Stimulated activated naive CD8-positive, alpha-beta T cell treated with anti-CD3 and anti-CD28 coated beads, Interleukin-15, amount 100 ng/mL, for 72 hours (primary cell): Measurements from ENCODE around the gene OR52K2.
"Not testable (repeated sequence)": the region's sequence is repeated elsewhere in the genome, so short reads cannot be mapped to it uniquely, and the experiment has no call there.

ENCODE experiments used
- ATAC-seq: fragments of 150-1000 bp; cut with Tn5 transposase; 2 replicates; pipeline ENCODE4 v1.10.0; 2021; ENCODE audit warnings: mild to moderate bottlenecking, moderate library complexity
- DNase-seq, 2 donors: peaks; one replicate each; pipeline ENCODE4 v3.0.0; 2021 to 2022
- H3K27ac Mint-ChIP-seq, 2 donors: one replicate each; pipeline ENCODE4 v1.8.0; 2022; ENCODE audit warnings: mild to moderate bottlenecking in 2 of 2, mixed read lengths in 2 of 2, moderate library complexity in 2 of 2
- H3K27me3 Mint-ChIP-seq: one replicate; pipeline ENCODE4 v1.8.0; 2022; ENCODE audit warnings: mixed read lengths
- H3K4me1 Mint-ChIP-seq: one replicate; pipeline ENCODE4 v1.8.0; 2022; ENCODE audit warnings: mild to moderate bottlenecking, mixed read lengths
- H3K4me3 Mint-ChIP-seq, 2 donors: one replicate each; pipeline ENCODE4 v1.8.0; 2022; ENCODE audit warnings: mild to moderate bottlenecking in 2 of 2, mixed read lengths in 2 of 2, moderate library complexity in 1 of 2
- H3K9me3 Mint-ChIP-seq, 2 donors: one replicate each; pipeline ENCODE4 v1.8.0; 2022; ENCODE audit warnings: mixed read lengths in 2 of 2

OR52K2 gene

DNA sequence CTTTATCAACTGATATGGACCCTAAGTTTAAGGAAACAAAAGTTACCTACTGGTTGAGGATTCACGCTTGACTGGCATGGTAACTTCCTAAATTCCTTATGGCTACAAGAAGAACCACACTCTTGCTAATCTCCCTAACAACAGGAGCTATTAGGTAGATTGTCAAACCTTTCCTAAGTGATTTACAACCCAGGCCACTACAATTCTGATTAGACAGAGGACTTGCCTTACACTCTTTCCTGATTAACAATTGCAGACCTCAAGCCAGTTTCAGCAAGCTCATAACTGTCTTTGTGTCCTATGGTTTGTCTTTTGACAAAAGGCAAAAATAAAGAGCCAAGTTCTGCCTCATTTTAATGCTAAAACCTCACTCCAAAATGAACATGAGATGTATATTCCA lies 16.3 kb downstream of the OR52K2 start:
- DNase-seq: no peak
- H3K4me1 Mint-ChIP-seq: no peaks in the 10 kb centered on the region
- no peak overlapping the region for H3K4me3 Mint-ChIP-seq
- H3K9me3 Mint-ChIP-seq: peaks cover 18 to 25% of the 10 kb centered on the region in 2 donors
- no peak for ATAC-seq
- peaks cover 18% of the 10 kb centered on the region for H3K27me3 Mint-ChIP-seq
- H3K27ac Mint-ChIP-seq: no peak overlapping the region

DNA sequence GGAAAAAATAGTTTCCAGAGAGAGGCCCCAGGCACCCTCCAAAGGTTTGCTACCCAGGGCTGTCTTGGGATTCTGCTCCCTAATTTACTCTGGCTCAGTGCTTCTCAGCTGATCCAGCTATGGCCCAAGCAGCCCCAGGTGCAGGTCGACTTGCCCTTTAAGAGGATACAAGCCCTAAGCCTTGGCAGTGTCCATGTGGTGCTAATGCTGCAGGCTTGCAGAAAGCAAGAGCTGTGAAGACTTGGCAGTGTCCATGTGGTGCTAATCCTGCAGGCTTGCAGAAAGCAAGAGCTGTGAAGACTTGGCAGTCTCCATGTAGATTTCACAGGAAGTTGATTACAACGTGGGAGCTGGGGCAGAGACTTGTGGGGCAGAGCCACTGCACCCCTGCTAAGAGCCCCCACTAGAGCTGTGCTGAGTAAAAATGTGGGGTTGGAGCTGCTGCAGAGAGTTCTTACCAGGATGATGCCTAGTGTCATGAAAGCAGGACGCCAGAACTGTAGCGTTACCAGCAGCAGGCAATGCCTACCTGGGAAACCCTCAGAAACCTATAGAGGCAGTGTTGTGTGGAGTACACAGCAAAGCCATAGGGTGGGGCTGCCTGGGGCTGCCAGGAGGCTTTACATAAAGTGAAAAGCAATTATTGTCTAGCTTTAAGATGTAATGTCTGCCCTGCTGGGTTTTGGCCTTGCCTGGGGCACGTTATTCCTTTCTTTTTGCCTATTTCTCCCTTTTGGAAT lies 17.2 kb downstream of the OR52K2 start:
- H3K4me3 Mint-ChIP-seq: no peak overlapping the region
- ATAC-seq: no peak
- no peaks in the 10 kb centered on the region for H3K4me1 Mint-ChIP-seq
- DNase-seq: no peak
- H3K9me3 Mint-ChIP-seq: peaks cover 18 to 25% of the 10 kb centered on the region in 2 donors
- no peak overlapping the region for H3K27ac Mint-ChIP-seq
- peaks cover 18% of the 10 kb centered on the region for H3K27me3 Mint-ChIP-seq

DNA sequence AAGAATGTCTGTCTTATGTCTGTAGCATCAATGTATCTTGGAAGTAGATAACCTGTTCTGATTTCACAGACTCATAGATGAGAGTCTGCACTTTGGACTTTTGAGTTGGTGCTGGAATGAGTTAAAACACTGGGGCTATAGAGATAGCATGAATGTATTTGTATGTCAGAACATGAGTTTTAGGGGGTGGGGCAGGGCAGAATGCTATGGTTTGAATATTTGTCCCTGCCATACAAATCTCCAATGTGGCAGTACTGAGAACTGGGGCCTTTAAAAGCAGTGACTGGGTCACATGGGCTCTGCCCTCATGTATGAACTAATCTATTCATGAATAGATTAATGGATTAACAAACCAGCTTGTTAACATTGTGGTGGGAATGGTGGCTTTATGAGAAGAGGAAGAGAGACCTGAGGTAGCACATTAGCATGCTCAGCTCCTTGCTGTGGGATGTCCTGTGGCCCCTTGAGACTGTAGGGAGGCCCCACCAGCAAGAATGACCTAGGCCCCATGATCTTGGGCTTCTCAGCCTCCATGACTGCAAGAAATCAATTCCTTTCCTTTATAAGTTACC lies 17.9 kb downstream of the OR52K2 start:
- DNase-seq (no peak), ATAC-seq (no peak)
- H3K27me3 Mint-ChIP-seq: peaks cover 18% of the 10 kb centered on the region
- H3K9me3 Mint-ChIP-seq: peaks cover 18 to 24% of the 10 kb centered on the region in 2 donors
- no peaks in the 10 kb centered on the region for H3K4me1 Mint-ChIP-seq
- no peak overlapping the region for H3K4me3 Mint-ChIP-seq
- no peak overlapping the region for H3K27ac Mint-ChIP-seq

DNA sequence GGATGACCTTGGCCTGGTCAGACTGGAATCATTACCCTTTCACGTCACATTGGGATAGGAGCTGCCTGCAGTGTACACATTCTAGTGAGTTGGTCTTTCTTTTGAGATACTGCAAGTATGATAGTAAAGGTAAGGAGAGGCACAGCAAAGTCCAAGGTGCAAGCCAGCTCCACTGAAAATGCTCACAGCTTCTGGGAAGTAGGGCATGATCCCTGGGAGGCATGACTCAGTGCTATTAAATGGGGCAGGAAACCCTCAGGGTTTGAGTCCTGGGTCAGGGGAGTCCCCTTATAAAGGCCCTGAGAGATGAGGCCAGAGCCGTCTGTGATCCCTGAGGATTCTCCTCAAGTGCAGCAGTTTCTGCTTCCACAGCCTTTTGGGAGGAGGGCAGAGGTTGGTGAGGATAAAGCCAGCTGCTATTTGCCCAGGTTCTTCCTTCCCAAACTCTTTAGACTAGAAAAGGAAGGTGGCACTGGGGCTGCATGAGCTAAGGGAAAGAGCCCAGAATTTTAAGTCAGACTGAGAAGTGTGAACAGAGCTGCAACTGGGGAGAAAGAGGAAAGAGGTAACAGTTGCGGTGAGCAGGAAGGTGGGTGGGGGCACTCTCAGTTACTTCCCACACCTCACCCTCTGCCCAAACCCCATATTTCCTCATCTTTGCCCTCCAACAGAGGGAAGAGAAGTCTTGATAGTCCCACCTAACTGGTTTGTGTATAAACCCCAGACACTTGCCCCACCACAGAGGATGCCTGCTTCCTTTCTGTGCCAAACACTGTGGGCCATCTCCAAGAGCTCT lies 18.9 kb downstream of the OR52K2 start:
- peaks cover 11 to 13% of the 10 kb centered on the region in 2 donors for H3K9me3 Mint-ChIP-seq
- H3K27ac Mint-ChIP-seq: no peak overlapping the region
- peaks cover 8% of the 10 kb centered on the region for H3K27me3 Mint-ChIP-seq
- no peaks in the 10 kb centered on the region for H3K4me1 Mint-ChIP-seq
- DNase-seq: no peak
- H3K4me3 Mint-ChIP-seq: no peak overlapping the region
- no peak for ATAC-seq

DNA sequence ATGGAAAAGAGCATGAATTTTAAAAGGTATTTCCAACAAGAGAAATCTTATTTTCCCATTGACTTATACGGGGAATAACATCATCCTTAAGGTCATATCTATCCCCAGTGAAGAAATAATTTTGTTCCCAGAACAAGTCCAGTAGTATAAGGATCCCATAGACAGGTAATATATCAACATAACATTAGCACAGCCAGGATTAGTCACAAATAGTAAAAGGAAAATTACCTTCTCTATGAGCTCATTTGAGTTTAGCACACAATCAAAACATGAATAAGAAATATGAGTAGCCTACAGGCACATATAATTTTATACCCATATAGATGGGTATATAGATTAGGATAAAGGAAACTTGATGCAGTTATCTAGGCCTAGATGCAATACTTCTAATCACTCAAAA lies 30.5 kb downstream of the OR52K2 start:
- Mint-ChIP-seq H3K4me3 (no peak overlapping the region), H3K4me1 (peaks cover 9% of the 10 kb centered on the region), H3K27me3 (no peaks in the 10 kb centered on the region), H3K9me3 (no peaks in the 10 kb centered on the region), H3K27ac (no peak overlapping the region)
- ATAC-seq (no peak), DNase-seq (no peak)

- DNase-seq (no peak), ATAC-seq (no peak)
- H3K4me1 Mint-ChIP-seq: peaks cover 9% of the 10 kb centered on the region
- no peaks in the 10 kb centered on the region for H3K27me3 Mint-ChIP-seq
- H3K27ac Mint-ChIP-seq: no peak overlapping the region
- no peaks in the 10 kb centered on the region for H3K9me3 Mint-ChIP-seq
- no peak overlapping the region for H3K4me3 Mint-ChIP-seq
Measured at GRCh38 chr11:4480577-4481239, 31.6 kb downstream of the OR52K2 start.

DNA sequence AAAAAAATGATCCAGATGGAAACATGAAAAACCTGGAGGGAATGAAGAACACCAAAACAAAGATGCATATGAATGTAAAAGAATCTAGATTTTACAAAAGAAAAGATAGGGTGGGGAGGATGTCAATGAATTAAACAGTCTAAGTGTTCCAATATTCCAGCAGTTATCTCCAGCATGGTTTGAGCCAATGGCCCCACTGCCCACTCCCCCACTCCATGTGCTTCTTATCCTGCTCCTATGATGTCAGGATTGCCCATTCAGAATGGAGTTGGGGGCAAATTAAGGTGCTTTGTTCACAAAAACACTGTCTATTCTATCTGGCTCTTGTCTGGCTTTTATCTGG lies 32.1 kb downstream of the OR52K2 start:
- Mint-ChIP-seq H3K27me3 (no peaks in the 10 kb centered on the region), H3K4me1 (peaks cover 9% of the 10 kb centered on the region), H3K4me3 (no peak overlapping the region), H3K9me3 (no peaks in the 10 kb centered on the region), H3K27ac (no peak overlapping the region)
- ATAC-seq: no peak
- no peak for DNase-seq

GRCh38 chr11:4482445-4482844 lies 33.4 kb downstream of the OR52K2 start, which contains the start of gene OR52K1:
Gene OR52K1 (plus strand): TSS chr11:4482646. CDS start chr11:4488901, 6,255 bp downstream.
- ATAC-seq: no peak
- H3K27me3 Mint-ChIP-seq: no peaks in the 10 kb centered on the region
- DNase-seq: no peak

DNA sequence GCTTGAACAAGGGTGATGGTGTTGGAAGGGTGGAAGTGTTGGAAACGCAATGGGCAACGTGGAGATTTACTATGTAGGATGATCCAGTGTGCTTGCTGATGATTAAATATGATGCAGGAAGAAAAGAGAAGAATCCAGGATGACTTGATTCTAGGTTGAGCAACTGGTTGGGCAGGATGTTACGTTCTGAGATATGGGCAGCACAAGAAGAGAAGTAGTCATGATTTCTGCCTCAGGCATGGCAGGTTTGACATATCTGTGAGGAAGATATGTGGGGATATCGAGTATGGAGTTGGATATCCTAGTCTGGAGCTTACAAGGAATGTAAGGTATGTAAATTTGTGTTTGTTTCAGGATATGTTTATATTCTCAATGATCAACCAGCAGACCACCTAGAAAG lies 35.2 kb downstream of the OR52K2 start:
- no peak overlapping the region for H3K4me3 Mint-ChIP-seq
- no peaks in the 10 kb centered on the region for H3K9me3 Mint-ChIP-seq
- H3K27ac Mint-ChIP-seq: no peak overlapping the region
- no peak for DNase-seq
- no peak for ATAC-seq
- H3K4me1 Mint-ChIP-seq: peaks cover 9% of the 10 kb centered on the region
- no peaks in the 10 kb centered on the region for H3K27me3 Mint-ChIP-seq

More at GRCh38 chr11:4482445-4482844, 33.4 kb downstream of the OR52K2 start, which contains the start of gene OR52K1:
- peaks cover 9% of the 10 kb centered on the region for H3K4me1 Mint-ChIP-seq
- H3K27ac Mint-ChIP-seq: no peak within 1 kb of the TSS
- no peak within 1 kb of the TSS for H3K4me3 Mint-ChIP-seq
- H3K9me3 Mint-ChIP-seq: no peaks in the 10 kb centered on the region

DNA sequence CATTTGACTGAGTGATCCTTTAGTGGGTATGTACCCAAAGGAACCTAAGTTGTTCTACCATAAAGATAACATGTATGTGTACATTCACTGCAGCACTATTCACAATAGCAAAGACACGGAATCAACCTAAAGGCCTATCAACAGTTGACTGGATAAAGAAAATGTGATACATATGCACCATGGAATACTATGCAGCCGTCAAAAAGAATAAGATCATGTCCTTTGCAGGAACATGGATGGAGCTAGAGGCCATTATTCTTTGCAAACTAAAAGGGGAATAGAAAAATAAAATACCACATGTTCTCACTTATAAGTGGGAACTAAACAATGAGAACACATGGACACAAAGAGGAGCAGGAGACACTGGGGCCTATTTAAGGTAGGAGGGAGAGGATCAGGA lies 42.3 kb downstream of the OR52K2 start:
- H3K27ac Mint-ChIP-seq, H3K4me3 Mint-ChIP-seq, DNase-seq, H3K9me3 Mint-ChIP-seq, ATAC-seq: not testable (repeated sequence)
- Mint-ChIP-seq H3K27me3 (peaks cover 17% of the 10 kb centered on the region), H3K4me1 (peaks cover 10% of the 10 kb centered on the region)

DNA sequence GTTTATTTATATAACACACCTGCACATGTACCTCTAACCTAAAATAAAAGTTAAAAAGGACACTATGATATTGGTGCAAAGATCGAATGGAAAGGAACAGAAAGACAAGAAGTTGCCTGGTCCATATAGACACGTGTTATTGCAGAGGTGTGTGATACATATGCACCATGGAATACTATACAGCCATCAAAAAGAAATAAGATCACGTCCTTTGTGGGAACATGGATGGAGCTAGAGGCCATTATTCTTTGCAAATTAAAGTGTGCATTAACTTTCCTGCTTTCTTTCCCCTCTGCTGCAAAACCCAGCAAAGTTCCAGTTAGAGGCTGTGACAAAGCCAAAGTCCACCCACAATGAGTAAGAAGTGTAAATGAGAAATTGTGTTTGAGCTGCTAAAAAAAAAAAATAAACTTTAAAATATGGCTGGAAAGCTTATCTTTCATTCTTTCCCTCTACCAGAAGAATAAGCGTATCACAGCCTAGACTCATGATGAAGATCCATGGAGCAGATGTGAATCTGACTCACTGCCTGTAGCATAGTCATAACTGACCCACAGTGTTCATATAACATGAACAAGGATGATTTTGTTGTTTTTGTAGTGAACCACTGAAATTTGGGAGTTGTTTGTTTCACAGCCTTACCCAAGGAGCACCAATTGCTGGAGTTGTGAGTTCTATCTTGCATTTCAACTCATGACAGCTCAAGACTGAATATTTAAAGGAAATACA lies 42.9 kb downstream of the OR52K2 start:
- ATAC-seq (no peak), DNase-seq (no peak)
- peaks cover 23% of the 10 kb centered on the region for H3K27me3 Mint-ChIP-seq
- H3K4me1 Mint-ChIP-seq: peaks cover 10% of the 10 kb centered on the region
- no peak overlapping the region for H3K4me3 Mint-ChIP-seq
- H3K9me3 Mint-ChIP-seq: peaks cover 0 to 6% of the 10 kb centered on the region in 2 donors
- H3K27ac Mint-ChIP-seq: no peak overlapping the region

DNA sequence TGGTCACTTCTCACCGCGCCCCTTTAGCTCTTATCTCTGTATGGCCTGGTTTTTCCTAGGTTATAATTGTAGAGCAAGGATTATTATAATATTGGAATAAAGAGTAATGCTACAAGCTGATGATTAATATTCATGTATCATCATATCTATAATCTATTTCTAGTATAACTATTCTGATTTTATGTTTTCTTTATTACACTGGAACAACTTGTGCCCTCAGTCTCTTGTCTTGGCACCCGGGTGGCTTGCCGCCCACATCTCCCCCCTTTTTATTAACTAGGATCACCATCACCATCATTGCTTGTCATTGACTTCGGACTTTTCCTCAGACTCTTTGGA lies 44.4 kb downstream of the OR52K2 start:
- Mint-ChIP-seq H3K9me3 (peaks cover 0 to 6% of the 10 kb centered on the region in 2 donors), H3K4me3 (no peak overlapping the region), H3K27ac (no peak overlapping the region), H3K4me1 (peaks cover 10% of the 10 kb centered on the region), H3K27me3 (peaks cover 28% of the 10 kb centered on the region)
- no peak for DNase-seq
- ATAC-seq: no peak

GRCh38 chr11:4495487-4495886 lies 46.4 kb downstream of the OR52K2 start:
- no peak for ATAC-seq
- no peak overlapping the region for H3K4me3 Mint-ChIP-seq
- H3K27me3 Mint-ChIP-seq: peaks cover 28% of the 10 kb centered on the region
- H3K4me1 Mint-ChIP-seq: peaks cover 10% of the 10 kb centered on the region
- no peak for DNase-seq
- no peak overlapping the region for H3K27ac Mint-ChIP-seq
- peaks cover 0 to 6% of the 10 kb centered on the region in 2 donors for H3K9me3 Mint-ChIP-seq

DNA sequence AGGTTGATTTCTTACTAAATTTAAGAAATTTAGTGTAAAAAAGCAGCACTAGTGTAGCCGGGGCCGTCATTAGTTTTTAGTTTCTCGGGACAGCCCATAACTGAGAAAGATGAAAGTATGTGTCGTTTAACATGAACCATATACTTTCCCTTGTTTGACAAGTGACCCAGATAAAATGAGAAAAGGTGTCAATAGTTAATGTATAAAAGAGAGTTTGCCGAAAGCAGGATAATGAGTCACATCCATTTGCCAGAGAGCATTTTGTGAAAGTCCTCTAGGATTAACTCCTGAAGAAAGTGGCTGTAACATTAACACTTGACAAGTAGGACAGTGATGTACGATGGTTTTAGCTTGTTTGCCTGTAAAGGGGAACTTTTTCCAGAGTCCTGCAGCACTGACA lies 46.9 kb downstream of the OR52K2 start:
- peaks cover 28% of the 10 kb centered on the region for H3K27me3 Mint-ChIP-seq
- DNase-seq (no peak), ATAC-seq (no peak)
- no peak overlapping the region for H3K4me3 Mint-ChIP-seq
- peaks cover 10% of the 10 kb centered on the region for H3K4me1 Mint-ChIP-seq
- H3K9me3 Mint-ChIP-seq: peaks cover 0 to 6% of the 10 kb centered on the region in 2 donors
- H3K27ac Mint-ChIP-seq: no peak overlapping the region

DNA sequence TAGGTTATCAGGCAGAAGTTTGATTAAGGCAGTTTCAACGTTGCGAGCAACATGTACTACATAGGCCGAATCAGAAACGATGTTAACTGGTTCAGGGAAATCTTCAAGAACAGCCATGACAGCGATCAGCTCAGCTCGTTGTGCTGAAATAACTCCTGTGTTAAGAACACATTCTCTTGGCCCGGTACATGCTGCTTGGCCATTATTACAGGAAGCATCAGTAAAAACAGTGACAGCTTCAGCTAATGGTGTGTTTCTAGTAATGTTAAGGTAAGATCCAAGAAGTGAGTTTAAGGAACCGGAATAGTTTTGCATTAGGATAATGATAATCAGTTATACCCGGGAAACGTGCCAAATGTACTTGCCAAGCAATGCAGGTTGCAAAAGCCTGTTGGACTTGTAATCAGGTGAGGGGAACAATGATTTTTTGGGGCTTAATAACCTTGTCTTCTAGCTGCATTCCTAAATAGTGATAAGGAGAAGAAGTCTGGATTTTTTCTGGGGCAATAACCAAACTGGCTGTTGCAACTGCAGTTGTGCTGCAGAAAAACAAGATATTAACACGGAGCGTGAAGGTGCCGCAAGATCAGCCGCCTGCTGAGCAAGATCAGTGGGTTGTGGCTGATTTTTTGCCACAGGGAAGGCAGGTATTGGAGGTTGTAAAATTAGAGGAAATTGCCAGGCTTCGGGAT lies 47.6 kb downstream of the OR52K2 start:
- no peak overlapping the region for H3K4me3 Mint-ChIP-seq
- peaks cover 10% of the 10 kb centered on the region for H3K4me1 Mint-ChIP-seq
- ATAC-seq: no peak
- peaks cover 0 to under 1% of the 10 kb centered on the region in 2 donors for H3K9me3 Mint-ChIP-seq
- no peak for DNase-seq
- H3K27ac Mint-ChIP-seq: no peak overlapping the region
- peaks cover 28% of the 10 kb centered on the region for H3K27me3 Mint-ChIP-seq
